K562 (cell line): ENCODE data around the gene FTH1. TPM values are rescaled to one million over a fixed set of nuclear protein-coding genes. Genes with fewer than 3 reads are reported as not detected.

Source experiments
- ATF7 ChIP-seq: fragments of 450-650 bp; IDR thresholded peaks from 2 replicates; pipeline ENCODE4 v1.7.1; 2014; ENCODE audit warnings: mild to moderate bottlenecking, moderate library complexity
- CBX2 ChIP-seq: fragments of 200-600 bp; sonication (generic); IDR thresholded peaks from one replicate; pipeline ENCODE4 v1.6.1; 2012; ENCODE audit warnings: mild to moderate bottlenecking, low read length, inconsistent platforms; ENCODE audit not compliant: insufficient read depth, poor library complexity, severe bottlenecking
- CBX8 ChIP-seq: fragments of 200-600 bp; sonication (generic); IDR thresholded peaks from 2 replicates; pipeline ENCODE4 v1.6.1; 2012; ENCODE audit warnings: borderline replicate concordance, mixed run types, low read depth, mild to moderate bottlenecking, moderate library complexity, mixed read lengths, low read length, control low read depth, inconsistent platforms; ENCODE audit not compliant: poor library complexity, severe bottlenecking; ENCODE audit errors: extremely low read depth
- CHD2 ChIP-seq: IDR thresholded peaks from 2 replicates; pipeline ENCODE4 v1.6.1; 2011; ENCODE audit warnings: low read depth, low read length
- E4F1 ChIP-seq: fragments of 250-450 bp; sonication (Bioruptor Pico); IDR thresholded peaks from 2 replicates; pipeline ENCODE4 v1.5.0; 2021; ENCODE audit warnings: mild to moderate bottlenecking, borderline replicate concordance
- EGR1 ChIP-seq: fragments of 450-650 bp; conservative IDR thresholded peaks from 2 replicates; pipeline ENCODE4 v1.6.1; 2017; ENCODE audit warnings: mild to moderate bottlenecking
- GABPB1 ChIP-seq: sonication (generic); formaldehyde crosslinking; IDR thresholded peaks from 2 replicates; pipeline ENCODE4 v1.8.0; 2022; ENCODE audit warnings: mild to moderate bottlenecking, missing genetic modification reagents
- GTF2B ChIP-seq: IDR thresholded peaks from 2 replicates; pipeline ENCODE4 v1.6.1; 2011; ENCODE audit not compliant: insufficient read length; ENCODE audit errors: extremely low read depth
- KLF13 ChIP-seq: fragments of 450-650 bp; IDR thresholded peaks from 2 replicates; pipeline ENCODE4 v1.6.1; 2016; ENCODE audit warnings: missing genetic modification characterization, low read depth, mild to moderate bottlenecking, missing compliant biosample characterization, moderate library complexity, borderline replicate concordance
- MECOM ChIP-seq: fragments of 250-450 bp; sonication (Bioruptor Pico); IDR thresholded peaks from 2 replicates; pipeline ENCODE4 v1.8.0; 2022; ENCODE audit warnings: inconsistent platforms
- MTA2 ChIP-seq: fragments of 450-650 bp; IDR thresholded peaks from 2 replicates; pipeline ENCODE4 v1.6.1; 2016; ENCODE audit warnings: low read depth
- NCOR1 ChIP-seq: fragments of 450-650 bp; IDR thresholded peaks from 2 replicates; pipeline ENCODE4 v1.6.1; 2016; ENCODE audit warnings: mild to moderate bottlenecking, moderate library complexity
- NFATC3 ChIP-seq: fragments of 450-650 bp; IDR thresholded peaks from 2 replicates; pipeline ENCODE4 v1.6.1; 2017; ENCODE audit warnings: mild to moderate bottlenecking
- NFE2L1 ChIP-seq: fragments of 450-650 bp; IDR thresholded peaks from 2 replicates; pipeline ENCODE4 v1.6.1; 2016; ENCODE audit warnings: missing genetic modification characterization, low read depth, mild to moderate bottlenecking, missing compliant biosample characterization, moderate library complexity, borderline replicate concordance
- OTX1 ChIP-seq: fragments of 450-650 bp; formaldehyde crosslinking; IDR thresholded peaks from 2 replicates; pipeline ENCODE4 v1.4.0; 2022; ENCODE audit warnings: mild to moderate bottlenecking
- POLR3A ChIP-seq: IDR thresholded peaks from 2 replicates; pipeline ENCODE4 v1.6.1; 2011; ENCODE audit warnings: borderline replicate concordance, mild to moderate bottlenecking, moderate library complexity; ENCODE audit not compliant: insufficient read length, insufficient read depth; ENCODE audit errors: extremely low read depth
- POLR3G ChIP-seq: IDR thresholded peaks from 2 replicates; pipeline ENCODE4 v1.6.1; 2011; ENCODE audit not compliant: insufficient read length, insufficient replicate concordance; ENCODE audit errors: extremely low read depth
- STAT5A ChIP-seq: IDR thresholded peaks from 2 replicates; pipeline ENCODE4 v1.6.1; 2012; ENCODE audit warnings: low read length, inconsistent platforms, borderline replicate concordance
- TGIF2 ChIP-seq: sonication (generic); formaldehyde crosslinking; IDR thresholded peaks from 2 replicates; pipeline ENCODE4 v1.8.1; 2022; ENCODE audit warnings: mild to moderate bottlenecking, missing genetic modification reagents, moderate library complexity
- U2AF2 ChIP-seq: fragments of 200-400 bp; formaldehyde crosslinking; optimal IDR thresholded peaks from 2 replicates; pipeline ENCODE3; 2017; ENCODE audit warnings: low read depth, mild to moderate bottlenecking, low read length
- ZNF274 ChIP-seq: IDR thresholded peaks from 2 replicates; pipeline ENCODE4 v1.6.1; 2011; ENCODE audit warnings: low read depth, mild to moderate bottlenecking, low read length, moderate library complexity, borderline replicate concordance
- ZNF436 ChIP-seq: fragments of 250-450, 450-650 bp; sonication (Bioruptor Pico); formaldehyde crosslinking; IDR thresholded peaks from 2 replicates; pipeline ENCODE4 v1.7.0; 2020; ENCODE audit warnings: mild to moderate bottlenecking
- ZNF511 ChIP-seq: sonication (generic); formaldehyde crosslinking; IDR thresholded peaks from 2 replicates; pipeline ENCODE4 v1.8.0; 2022; ENCODE audit warnings: mild to moderate bottlenecking, missing genetic modification reagents
- ZNF551 ChIP-seq: fragments of 250-450 bp; sonication (Bioruptor Pico); IDR thresholded peaks from 2 replicates; pipeline ENCODE4 v1.5.0; 2021; ENCODE audit warnings: mild to moderate bottlenecking, moderate library complexity
- ZNF79 ChIP-seq: fragments of 250-450 bp; sonication (Bioruptor Pico); IDR thresholded peaks from 2 replicates; pipeline ENCODE4 v1.4.0; 2020; ENCODE audit warnings: low read depth, mild to moderate bottlenecking, moderate library complexity
- polyA plus RNA-seq, 8 experiments: library from polyadenylated mRNA; depleted of rRNA in 4 of 8; stranded (reverse) in 5 of 8; unstranded in 3 of 8; fragments of >200 nt; fragmentation: Nextera tagmentation in 2 of 8; fragmentation: Illumina TruSeq in 1 of 8; extraction: Ambion mirVana in 2 of 8; extraction: Trizol in 1 of 8; gene quantifications; 2 replicates each; pipeline versions ENCODE4 v1.2.1 to v1.2.3, GENCODE V29; 2011 to 2014; ENCODE audit warnings: inconsistent platforms in 1 of 8, missing spikeins in 1 of 8
- total RNA-seq, 7 experiments: library from RNA; depleted of rRNA in 6 of 7; stranded (reverse); fragments of >200 nt in 6 of 7; fragmentation: Illumina TruSeq in 2 of 7; extraction: Trizol in 2 of 7; gene quantifications; 2 replicates each; pipeline versions ENCODE4 v1.2.1 to v1.2.3, GENCODE V29; 2011 to 2021; ENCODE audit warnings: low replicate concordance in 1 of 7

The FTH1 gene
- total and polyA plus RNA-seq, 9 of the 15 experiments (the other 6 are each of a cell fraction or from before 2014, with no cell fraction given) = 370 to 3,146 (median 802) TPM

GRCh38 chr11:61949169-61950034, 18.0 kb downstream of the FTH1 start (continued):
- TF ChIP-seq KLF13 (tag) = peak; percentile 77
- peak; percentile 99 for TF ChIP-seq ATF7
- TF ChIP-seq POLR3G = no peak
- no peak for TF ChIP-seq MTA2
- TF ChIP-seq ZNF274 = no peak
- TF ChIP-seq NFE2L1 (tag) = no peak
- no peak; the same call in 1 of the 2 replicates for TF ChIP-seq STAT5A
- TF ChIP-seq U2AF2 = no peak
- no peak for TF ChIP-seq ZNF436 (CRISPR knock-in tag)
- no peak for TF ChIP-seq NCOR1
- TF ChIP-seq POLR3A = no peak
- no peak for TF ChIP-seq CBX2
- no peak for TF ChIP-seq GTF2B
- 0 out of 2 replicates have a peak, but pooled peaks have one; percentile 4 for TF ChIP-seq ZNF511 (CRISPR knock-in tag)
- TF ChIP-seq CHD2 = no peak
- TF ChIP-seq MECOM = peak; percentile 46; the same call in 1 of the 2 replicates
- no peak for TF ChIP-seq CBX8
- TF ChIP-seq ZNF79 (CRISPR knock-in tag) = no peak
- no peak for TF ChIP-seq NFATC3
- TF ChIP-seq EGR1 = no peak
- no peak for TF ChIP-seq E4F1 (CRISPR knock-in tag)
- no peak for TF ChIP-seq OTX1 (CRISPR knock-in tag)
- TF ChIP-seq ZNF551 (CRISPR knock-in tag) = no peak
- TF ChIP-seq GABPB1 (CRISPR knock-in tag) = no peak
- no peak for TF ChIP-seq TGIF2 (CRISPR knock-in tag)
